HFFc6 (cell line): Measurements from ENCODE around the gene FSIP1. TPM values are rescaled to one million over a fixed set of nuclear protein-coding genes. Genes with fewer than 3 reads are reported as not detected.

ENCODE experiments used
- DNase-seq: peaks from one replicate; pipeline ENCODE4 v3.0.0-alpha.2; 2018
- H3K27ac Mint-ChIP-seq: 2 replicates; pipeline ENCODE4 v1.8.0; 2020; ENCODE audit warnings: mild to moderate bottlenecking, mixed read lengths
- H3K27me3 Mint-ChIP-seq: 2 replicates; pipeline ENCODE4 v1.8.0; 2021; ENCODE audit warnings: mild to moderate bottlenecking, moderate library complexity, mixed read lengths; ENCODE audit not compliant: insufficient read depth
- H3K36me3 Mint-ChIP-seq: 2 replicates; pipeline ENCODE4 v1.8.0; 2021; ENCODE audit warnings: low read depth, mixed read lengths
- H3K4me1 Mint-ChIP-seq: 2 replicates; pipeline ENCODE4 v1.8.0; 2020; ENCODE audit warnings: low read depth, mixed read lengths
- H3K4me3 Mint-ChIP-seq: 2 replicates; pipeline ENCODE4 v1.8.0; 2020; ENCODE audit warnings: mild to moderate bottlenecking, moderate library complexity, mixed read lengths
- H3K9me3 Mint-ChIP-seq: 2 replicates; pipeline ENCODE4 v1.8.0; 2020; ENCODE audit warnings: mild to moderate bottlenecking, mixed read lengths
- CTCF ChIP-seq: fragments of 200-600 bp; sonication (generic); IDR thresholded peaks from 2 replicates; pipeline ENCODE4 v1.5.0; 2021; ENCODE audit warnings: antibody characterized with exemption, mild to moderate bottlenecking
- total RNA-seq, 6 experiments: library from RNA; stranded (reverse); fragmentation: NEBNext Ultra II Directional; extraction: Animal tissue kit (Norgen Biotek cat#: 25700); gene quantifications; 2 replicates in 1 of 6; 3 replicates in 5 of 6; pipeline ENCODE4 v1.2.3, GENCODE V29; 2021

The FSIP1 gene
- total RNA-seq, 6 experiments from 2014 or later, result 1.2 to 2.0 (median 1.3) TPM

GRCh38 chr15:39598958-39599845 is 183.4 kb downstream of the FSIP1 start:
- H3K36me3 Mint-ChIP-seq, result peaks cover 45% of the 10 kb centered on the region
- peaks cover 70% of the 10 kb centered on the region for H3K4me1 Mint-ChIP-seq
- H3K27ac Mint-ChIP-seq, result peak overlapping the region; percentile 85
- DNase-seq, result peak; percentile 70
- peaks cover 58% of the 10 kb centered on the region for H3K9me3 Mint-ChIP-seq
- H3K27me3 Mint-ChIP-seq, result peaks cover 70% of the 10 kb centered on the region
- peak overlapping the region; percentile 75 for H3K4me3 Mint-ChIP-seq
- TF ChIP-seq CTCF, result no peak

GRCh38 chr15:39598186-39598850 is 184.3 kb downstream of the FSIP1 start:
- no peak for TF ChIP-seq CTCF
- Mint-ChIP-seq H3K27me3 (peaks cover 79% of the 10 kb centered on the region), H3K4me3 (peak overlapping the region; percentile 75), H3K27ac (peak overlapping the region; percentile 85), H3K9me3 (peaks cover 67% of the 10 kb centered on the region), H3K36me3 (peaks cover 54% of the 10 kb centered on the region), H3K4me1 (peaks cover 79% of the 10 kb centered on the region)
- peak; percentile 86 for DNase-seq

GRCh38 chr15:39597751-39598185 is 184.9 kb downstream of the FSIP1 start:
- H3K27me3 Mint-ChIP-seq, result peaks cover 84% of the 10 kb centered on the region
- peak overlapping the region; percentile 75 for H3K4me3 Mint-ChIP-seq
- peak overlapping the region; percentile 85 for H3K27ac Mint-ChIP-seq
- H3K9me3 Mint-ChIP-seq, result peaks cover 73% of the 10 kb centered on the region
- peaks cover 60% of the 10 kb centered on the region for H3K36me3 Mint-ChIP-seq
- H3K4me1 Mint-ChIP-seq, result peaks cover 84% of the 10 kb centered on the region
- peak; percentile 89 for DNase-seq
- TF ChIP-seq CTCF, result no peak

DNA sequence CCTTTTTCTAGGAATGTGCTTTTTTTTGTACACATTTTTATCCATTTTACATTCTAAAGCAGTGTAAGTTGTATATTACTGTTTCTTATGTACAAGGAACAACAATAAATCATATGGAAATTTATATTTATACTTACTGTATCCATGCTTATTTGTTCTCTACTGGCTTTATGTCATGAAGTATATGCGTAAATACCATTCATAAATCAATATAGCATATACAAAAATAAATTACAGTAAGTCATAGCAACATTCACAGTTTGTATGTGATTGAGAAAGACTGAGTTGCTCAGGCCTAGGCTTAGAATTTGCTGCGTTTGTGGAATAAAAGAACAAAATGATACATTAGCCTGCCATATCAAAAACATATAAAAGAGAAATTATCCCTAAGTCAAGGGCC is 185.3 kb downstream of the FSIP1 start:
- H3K27ac Mint-ChIP-seq, result peak overlapping the region; percentile 85
- peaks cover 77% of the 10 kb centered on the region for H3K9me3 Mint-ChIP-seq
- no peak for DNase-seq
- H3K4me1 Mint-ChIP-seq, result peaks cover 89% of the 10 kb centered on the region
- TF ChIP-seq CTCF, result no peak
- peak overlapping the region; percentile 75 for H3K4me3 Mint-ChIP-seq
- peaks cover 64% of the 10 kb centered on the region for H3K36me3 Mint-ChIP-seq
- H3K27me3 Mint-ChIP-seq, result peaks cover 88% of the 10 kb centered on the region

- Mint-ChIP-seq H3K9me3 (peaks cover 84% of the 10 kb centered on the region), H3K27me3 (peaks cover 91% of the 10 kb centered on the region), H3K27ac (peak overlapping the region; percentile 86), H3K4me1 (peaks cover 91% of the 10 kb centered on the region), H3K4me3 (peak overlapping the region; percentile 82), H3K36me3 (peaks cover 70% of the 10 kb centered on the region)
- peak; percentile 73 for DNase-seq
- no peak for TF ChIP-seq CTCF
Measured at GRCh38 chr15:39596358-39597051, 186.1 kb downstream of the FSIP1 start.
